Lung (tissue), 12 donors: ENCODE data around the gene EVC2. TPM values are rescaled to one million over a fixed set of nuclear protein-coding genes. Genes with fewer than 3 reads are reported as not detected.

ENCODE experiments used
- ATAC-seq: fragments of 200-7000 bp; cut with Tn5 transposase; one replicate; pipeline ENCODE4 v1.9.1; 2020; ENCODE audit warnings: moderate number of reproducible peaks; ENCODE audit not compliant: insufficient read depth, low FRiP score
- DNase-seq, 3 donors: peaks; one replicate each; pipeline ENCODE4 v3.0.0-alpha.2; 2013 to 2017
- H3K27ac ChIP-seq, 2 donors: one replicate each; pipeline ENCODE4 v1.5.1; 2013; ENCODE audit warnings: mild to moderate bottlenecking in 2 of 2, moderate library complexity in 2 of 2, control low read depth in 1 of 2, inconsistent platforms in 1 of 2, low read depth in 1 of 2, low read length in 1 of 2
- H3K27me3 ChIP-seq, 3 donors: one replicate each; pipeline ENCODE4 v1.5.1; 2013; ENCODE audit warnings: low read length in 2 of 3; ENCODE audit not compliant: control insufficient read depth in 3 of 3, insufficient read depth in 3 of 3
- H3K36me3 ChIP-seq, 4 donors: one replicate each; pipeline ENCODE4 v1.5.1; 2013; ENCODE audit warnings: low read length in 4 of 4, mild to moderate bottlenecking in 1 of 4, moderate library complexity in 1 of 4; ENCODE audit not compliant: control insufficient read depth in 4 of 4, insufficient read depth in 4 of 4
- H3K4me1 ChIP-seq, 5 donors: one replicate each; pipeline ENCODE4 v1.5.1; 2013; ENCODE audit warnings: low read length in 5 of 5, mild to moderate bottlenecking in 2 of 5, moderate library complexity in 1 of 5; ENCODE audit not compliant: control insufficient read depth in 5 of 5, insufficient read depth in 5 of 5
- H3K4me3 ChIP-seq: one replicate; pipeline ENCODE4 v1.5.1; 2013; ENCODE audit warnings: mild to moderate bottlenecking, control low read depth, moderate library complexity
- H3K9ac ChIP-seq, 2 donors: one replicate each; pipeline ENCODE4 v1.5.1; 2013; ENCODE audit warnings: low read length in 2 of 2, control low read depth in 1 of 2; ENCODE audit not compliant: insufficient read depth in 1 of 2
- H3K9me3 ChIP-seq, 4 donors: one replicate each; pipeline ENCODE4 v1.5.1; 2013; ENCODE audit warnings: low read length in 3 of 4, mild to moderate bottlenecking in 1 of 4, moderate library complexity in 1 of 4; ENCODE audit not compliant: control insufficient read depth in 4 of 4, insufficient read depth in 3 of 4
- WGBS, 2 donors: extraction: QIAGEN DNeasy Blood & Tissue Kit; methylation state at CpG; one replicate each; pipeline ENCODE4 v1.1.7; 2013; 5-methylcytosine and 5-hydroxymethylcytosine counted together
- polyA plus RNA-seq, 2 donors: library from polyadenylated mRNA; stranded (reverse); fragments of 200-250 nt; gene quantifications; one replicate each; pipeline ENCODE4 v1.2.1, GENCODE V29; 2013
- total RNA-seq, 2 donors: library from RNA; depleted of rRNA in 1 of 2; stranded (reverse); fragments of >200 nt in 1 of 2; gene quantifications; one replicate each; pipeline ENCODE4 v1.2.1, GENCODE V29; 2014 to 2021
- TF ChIP-seq, protein P1 (sequence below): IDR thresholded peaks from 2 replicates; pipeline ENCODE4 v1.5.1; 2012; ENCODE audit warnings: mild to moderate bottlenecking; ENCODE audit errors: control extremely low read depth, extremely low read depth
- donor health status: control.
- donor health status: control.
- donor health status: Bipolar disorder and iron deficiency.
- donor health status: healthy.
- donor health status: DM: yes; HTN: yes; CAD: no.

The EVC2 gene
- total and polyA plus RNA-seq, 4 donors: 1.5 to 11.9 (median 3.1) TPM

DNA sequence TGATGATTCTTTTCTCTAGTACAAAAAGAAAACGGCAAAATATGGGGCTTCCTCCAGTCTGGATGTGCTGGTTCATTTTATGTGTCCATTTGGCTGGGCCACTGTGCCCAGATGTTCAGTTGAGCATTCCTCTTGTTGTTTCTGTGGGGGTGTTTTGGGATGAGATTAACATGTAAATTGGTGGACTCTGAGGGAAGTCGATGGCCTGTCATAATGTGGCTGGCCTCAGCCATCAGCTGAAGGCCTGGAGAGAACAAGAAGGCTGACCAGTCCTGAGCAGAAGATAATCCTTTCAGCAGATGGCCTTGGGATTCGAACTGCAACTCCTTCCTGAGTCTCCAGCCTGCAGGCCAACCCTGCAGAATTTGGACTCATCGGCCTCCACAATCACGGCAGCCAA, 136.7 kb downstream of the EVC2 start:
- DNase-seq: no peak
- Histone ChIP-seq H3K36me3 (peaks cover 0 to 21% (median 14%) of the 10 kb centered on the region in 4 donors), H3K27ac (no peak overlapping the region), H3K9me3 (no peaks in the 10 kb centered on the region), H3K4me1 (no peaks in the 10 kb centered on the region), H3K27me3 (no peaks in the 10 kb centered on the region), H3K9ac (no peak overlapping the region), H3K4me3 (no peak overlapping the region)
- TF ChIP-seq, protein P1, sequence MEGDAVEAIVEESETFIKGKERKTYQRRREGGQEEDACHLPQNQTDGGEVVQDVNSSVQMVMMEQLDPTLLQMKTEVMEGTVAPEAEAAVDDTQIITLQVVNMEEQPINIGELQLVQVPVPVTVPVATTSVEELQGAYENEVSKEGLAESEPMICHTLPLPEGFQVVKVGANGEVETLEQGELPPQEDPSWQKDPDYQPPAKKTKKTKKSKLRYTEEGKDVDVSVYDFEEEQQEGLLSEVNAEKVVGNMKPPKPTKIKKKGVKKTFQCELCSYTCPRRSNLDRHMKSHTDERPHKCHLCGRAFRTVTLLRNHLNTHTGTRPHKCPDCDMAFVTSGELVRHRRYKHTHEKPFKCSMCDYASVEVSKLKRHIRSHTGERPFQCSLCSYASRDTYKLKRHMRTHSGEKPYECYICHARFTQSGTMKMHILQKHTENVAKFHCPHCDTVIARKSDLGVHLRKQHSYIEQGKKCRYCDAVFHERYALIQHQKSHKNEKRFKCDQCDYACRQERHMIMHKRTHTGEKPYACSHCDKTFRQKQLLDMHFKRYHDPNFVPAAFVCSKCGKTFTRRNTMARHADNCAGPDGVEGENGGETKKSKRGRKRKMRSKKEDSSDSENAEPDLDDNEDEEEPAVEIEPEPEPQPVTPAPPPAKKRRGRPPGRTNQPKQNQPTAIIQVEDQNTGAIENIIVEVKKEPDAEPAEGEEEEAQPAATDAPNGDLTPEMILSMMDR: no peak
- WGBS, 2 donors: 88 to 90% methylated on average over 5 of the region's 5 CpGs
- ATAC-seq: no peak

DNA sequence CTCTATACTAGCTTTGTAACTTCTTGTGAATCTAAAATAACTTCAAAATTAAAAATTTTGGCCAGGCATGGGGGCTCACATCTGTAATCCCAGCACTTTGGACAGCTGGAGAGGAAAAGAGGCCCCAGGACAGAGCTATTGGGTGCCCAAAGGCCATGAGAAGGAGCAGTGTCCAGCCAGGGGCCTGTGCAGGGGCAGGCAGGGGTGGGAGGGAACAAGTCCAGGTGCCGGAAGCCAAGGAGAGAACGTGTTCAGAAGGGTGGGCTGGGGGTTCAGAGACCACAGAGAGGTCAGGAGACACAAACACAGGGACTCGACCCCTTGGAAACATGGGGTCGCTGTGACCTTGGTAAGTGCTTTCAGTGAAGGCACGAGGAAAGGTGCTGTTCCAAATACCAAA, 138.9 kb downstream of the EVC2 start:
- H3K4me3 ChIP-seq: no peak overlapping the region
- H3K9ac ChIP-seq: no peak overlapping the region
- H3K4me1 ChIP-seq: no peaks in the 10 kb centered on the region
- no peaks in the 10 kb centered on the region for H3K9me3 ChIP-seq
- no peak for ATAC-seq
- peaks cover 0 to 20% (median 17%) of the 10 kb centered on the region in 4 donors for H3K36me3 ChIP-seq
- H3K27me3 ChIP-seq: no peaks in the 10 kb centered on the region
- no peak overlapping the region for H3K27ac ChIP-seq
- 94% methylated on average over 5 of the region's 5 CpGs for WGBS, 2 donors
- TF ChIP-seq, protein P1: no peak
- no peak for DNase-seq

DNA sequence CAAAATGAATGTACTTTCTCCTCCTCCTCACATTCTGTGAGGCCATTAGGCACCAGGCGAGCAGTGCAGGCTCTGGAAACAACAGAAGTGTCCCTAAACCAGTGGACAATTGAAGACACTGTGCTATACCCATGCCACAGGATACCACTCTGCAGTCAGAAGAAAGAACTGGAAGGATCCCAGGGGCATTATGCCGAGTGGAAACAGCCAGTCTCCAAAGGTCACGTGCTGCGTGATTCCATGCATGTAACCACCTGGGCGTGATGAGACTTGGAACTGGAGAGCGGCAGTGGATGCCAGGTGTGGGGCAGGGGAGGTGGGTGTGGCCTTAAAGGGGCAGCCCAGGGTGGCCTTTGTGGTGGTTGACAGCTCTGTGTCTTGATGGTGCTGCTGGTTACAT, 139.4 kb downstream of the EVC2 start:
- Histone ChIP-seq H3K4me3 (no peak overlapping the region), H3K27ac (no peak overlapping the region), H3K27me3 (no peaks in the 10 kb centered on the region), H3K9me3 (peaks cover 0 to 1% (median 0%) of the 10 kb centered on the region in 4 donors), H3K9ac (no peak overlapping the region), H3K36me3 (peaks cover 0 to 18% (median 15%) of the 10 kb centered on the region in 4 donors), H3K4me1 (no peaks in the 10 kb centered on the region)
- WGBS, 2 donors: 93 to 95% methylated on average over 6 of the region's 6 CpGs
- DNase-seq: no peak
- no peak for ATAC-seq
- TF ChIP-seq, protein P1: no peak

DNA sequence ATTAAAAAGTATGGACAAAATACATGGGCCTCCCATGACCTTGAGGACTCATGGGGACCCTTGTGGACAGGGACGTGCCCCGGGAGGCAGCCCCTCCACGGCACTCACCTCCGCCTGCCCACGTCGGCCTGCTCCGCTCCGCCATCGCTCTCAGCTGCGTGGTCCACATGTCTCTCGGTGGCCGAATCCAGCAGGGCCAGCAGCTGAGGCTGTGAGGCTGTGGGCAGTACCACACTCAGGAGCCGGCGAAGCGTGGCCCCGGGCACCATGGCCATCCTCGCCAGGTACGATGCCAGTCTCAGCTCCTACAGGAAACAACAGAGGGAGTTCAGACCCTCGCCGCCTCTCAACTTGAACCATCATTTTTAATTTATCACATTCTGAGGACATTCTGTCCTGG, 140.0 kb downstream of the EVC2 start:
- no peak for ATAC-seq
- H3K4me3 ChIP-seq: no peak overlapping the region
- no peak overlapping the region for H3K9ac ChIP-seq
- H3K27ac ChIP-seq: no peak overlapping the region
- TF ChIP-seq, protein P1: no peak
- peaks cover 0 to 2% (median 0%) of the 10 kb centered on the region in 4 donors for H3K9me3 ChIP-seq
- no peak for DNase-seq
- no peaks in the 10 kb centered on the region for H3K27me3 ChIP-seq
- WGBS, 2 donors: 96 to 97% methylated on average over 20 of the region's 20 CpGs
- H3K36me3 ChIP-seq: peaks cover 0 to 15% (median 12%) of the 10 kb centered on the region in 4 donors
- H3K4me1 ChIP-seq: no peaks in the 10 kb centered on the region
